ENCODE measurements around the gene FEZF1.

Gene FEZF1

DNA sequence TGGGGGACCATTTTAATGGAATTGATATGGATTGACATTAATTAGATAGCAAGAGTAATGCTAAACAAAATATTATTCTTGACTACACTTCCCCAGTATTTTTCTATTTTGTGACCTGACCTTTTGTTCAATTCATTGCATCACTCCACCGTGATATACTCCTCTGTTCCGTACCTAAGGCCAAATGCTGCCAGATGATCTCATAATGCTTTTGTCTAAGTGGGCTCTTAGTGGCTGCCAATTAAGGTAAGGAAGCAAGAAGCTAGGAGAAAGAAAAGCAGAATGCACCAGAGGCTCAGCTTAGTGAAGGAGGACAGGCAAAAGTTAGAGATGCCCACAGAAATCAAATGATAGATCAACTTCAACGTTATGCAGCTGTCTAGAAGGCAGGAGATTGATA lies 36.4 kb downstream of the FEZF1 start:
- no peak for DNase-seq (ENCODE audit: low spot score)

- no peak for DNase-seq (ENCODE audit: low spot score)
Observed at GRCh38 chr7:122262246-122262645, 42.3 kb downstream of the FEZF1 start.

GRCh38 chr7:122261442-122261841 lies 43.1 kb downstream of the FEZF1 start:
- no peak for DNase-seq (ENCODE audit: low spot score)

- no peak for DNase-seq (ENCODE audit: low spot score)
Observed at GRCh38 chr7:122261016-122261415, 43.5 kb downstream of the FEZF1 start.

DNA sequence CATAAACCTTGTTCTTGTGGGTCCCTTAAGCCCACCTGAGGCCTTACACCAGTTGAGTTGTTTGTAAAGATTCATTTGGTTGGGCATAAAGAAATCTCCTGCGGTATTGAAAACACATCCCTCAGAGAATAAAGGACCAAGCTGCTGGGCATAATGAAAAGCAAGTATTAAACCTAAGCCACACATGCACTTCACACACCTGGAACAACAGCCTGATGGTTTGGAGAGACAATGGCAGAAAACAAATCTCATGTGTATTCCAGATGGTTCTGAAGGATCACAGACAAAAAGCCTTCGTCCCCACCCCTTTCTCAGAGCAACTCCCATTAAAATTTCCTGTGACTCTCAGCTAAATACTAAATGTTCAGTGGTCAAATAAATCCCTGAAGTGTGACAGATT lies 44.2 kb downstream of the FEZF1 start:
- no peak for DNase-seq (ENCODE audit: low spot score)

- DNase-seq (ENCODE audit: low spot score): no peak
Observed at GRCh38 chr7:122258971-122259370, 45.6 kb downstream of the FEZF1 start.

DNA sequence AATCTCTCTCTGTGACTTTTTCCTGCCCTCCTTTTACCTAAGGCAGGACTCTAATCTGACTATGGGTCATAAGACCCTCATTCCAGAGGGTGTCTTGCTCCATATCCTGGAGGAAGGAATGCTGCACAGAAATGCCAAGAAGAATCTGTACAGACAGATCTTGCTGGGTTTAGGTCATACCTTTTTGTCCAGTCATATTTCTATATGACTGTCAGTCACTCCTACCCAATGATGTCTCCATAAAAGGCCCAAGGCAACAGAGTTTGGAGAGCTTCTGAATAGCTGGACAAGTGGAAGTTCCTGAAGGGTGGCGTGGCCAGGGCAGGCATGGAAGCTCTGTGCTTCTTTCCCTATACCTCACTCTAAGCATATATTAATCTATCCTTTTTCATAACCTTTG lies 47.5 kb downstream of the FEZF1 start:
- DNase-seq (ENCODE audit: low spot score): no peak

GRCh38 chr7:122256046-122256445 lies 48.5 kb downstream of the FEZF1 start:
- no peak for DNase-seq (ENCODE audit: low spot score)

- DNase-seq (ENCODE audit: low spot score): no peak
Observed at GRCh38 chr7:122255454-122255853, 49.1 kb downstream of the FEZF1 start.

All from HuH-7.5 (cell line).